HG03045 (cell line): Measurements from ENCODE around the gene MDH1B.
"Not testable (repeated sequence)": the region's sequence is repeated elsewhere in the genome, so short reads cannot be mapped to it uniquely, and the experiment has no call there.

ENCODE experiments used
- ATAC-seq: cut with Tn5 transposase; IDR thresholded peaks from one replicate; pipeline ENCODE4 v1.9.1; 2021; ENCODE audit warnings: mild to moderate bottlenecking, moderate library complexity; ENCODE audit not compliant: unreplicated experiment

Gene MDH1B

GRCh38 chr2:206765242-206766056 is at the start of gene MDH1B, which contains the start of gene FASTKD2:
Gene MDH1B (minus strand): TSS chr2:206765328. CDS start chr2:206765271, 57 bp downstream.
Gene FASTKD2 (plus strand): TSS chr2:206765606. CDS start chr2:206766694, 1,088 bp downstream.
- ATAC-seq = peak; percentile 95

- no peak for ATAC-seq
These were observed 49.4 kb upstream of the MDH1B start for GRCh38 chr2:206814498-206814897.

GRCh38 chr2:206812471-206812870 is 47.3 kb upstream of the MDH1B start:
- not testable (repeated sequence) for ATAC-seq

- ATAC-seq = not testable (repeated sequence)
These were observed 42.5 kb upstream of the MDH1B start for GRCh38 chr2:206807624-206808023.

GRCh38 chr2:206805887-206806607 is 40.9 kb upstream of the MDH1B start:
- ATAC-seq = no peak

GRCh38 chr2:206804326-206804725 is 39.2 kb upstream of the MDH1B start:
- no peak for ATAC-seq

- ATAC-seq = no peak
These were observed 37.8 kb upstream of the MDH1B start for GRCh38 chr2:206802654-206803514.

- no peak for ATAC-seq
These were observed 36.5 kb upstream of the MDH1B start for GRCh38 chr2:206801418-206802189.

- ATAC-seq = no peak
These were observed 35.6 kb upstream of the MDH1B start for GRCh38 chr2:206800506-206801417.

- no peak for ATAC-seq
These were observed 34.0 kb upstream of the MDH1B start for GRCh38 chr2:206799083-206799482.

GRCh38 chr2:206798000-206798399 is 32.9 kb upstream of the MDH1B start:
- no peak for ATAC-seq

- ATAC-seq = no peak
These were observed 32.2 kb upstream of the MDH1B start for GRCh38 chr2:206797376-206797775.

GRCh38 chr2:206792645-206793044 is 27.5 kb upstream of the MDH1B start:
- ATAC-seq = no peak

- no peak for ATAC-seq
These were observed 25.3 kb upstream of the MDH1B start for GRCh38 chr2:206790311-206790935.

GRCh38 chr2:206784559-206785353 is 19.6 kb upstream of the MDH1B start:
- no peak for ATAC-seq

GRCh38 chr2:206783718-206784117 is 18.6 kb upstream of the MDH1B start:
- no peak for ATAC-seq

GRCh38 chr2:206780671-206781070 is 15.5 kb upstream of the MDH1B start:
- no peak for ATAC-seq

- ATAC-seq = no peak
These were observed 11.3 kb upstream of the MDH1B start for GRCh38 chr2:206776432-206776831.
